CD4-positive, alpha-beta T cell treated with Interleukin-6 at 100 ng/mL for 8 hours (primary cell): ENCODE results near the gene ART3.
"Not testable (repeated sequence)": the region's sequence is repeated elsewhere in the genome, so short reads cannot be mapped to it uniquely, and the experiment has no call there.

ENCODE experiments used
- DNase-seq: peaks from one replicate; pipeline ENCODE4 v3.0.0-alpha.2; 2020; ENCODE audit warnings: mixed read lengths, low spot score

The ART3 gene, protein sequence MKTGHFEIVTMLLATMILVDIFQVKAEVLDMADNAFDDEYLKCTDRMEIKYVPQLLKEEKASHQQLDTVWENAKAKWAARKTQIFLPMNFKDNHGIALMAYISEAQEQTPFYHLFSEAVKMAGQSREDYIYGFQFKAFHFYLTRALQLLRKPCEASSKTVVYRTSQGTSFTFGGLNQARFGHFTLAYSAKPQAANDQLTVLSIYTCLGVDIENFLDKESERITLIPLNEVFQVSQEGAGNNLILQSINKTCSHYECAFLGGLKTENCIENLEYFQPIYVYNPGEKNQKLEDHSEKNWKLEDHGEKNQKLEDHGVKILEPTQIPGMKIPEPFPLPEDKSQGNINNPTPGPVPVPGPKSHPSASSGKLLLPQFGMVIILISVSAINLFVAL

DNA sequence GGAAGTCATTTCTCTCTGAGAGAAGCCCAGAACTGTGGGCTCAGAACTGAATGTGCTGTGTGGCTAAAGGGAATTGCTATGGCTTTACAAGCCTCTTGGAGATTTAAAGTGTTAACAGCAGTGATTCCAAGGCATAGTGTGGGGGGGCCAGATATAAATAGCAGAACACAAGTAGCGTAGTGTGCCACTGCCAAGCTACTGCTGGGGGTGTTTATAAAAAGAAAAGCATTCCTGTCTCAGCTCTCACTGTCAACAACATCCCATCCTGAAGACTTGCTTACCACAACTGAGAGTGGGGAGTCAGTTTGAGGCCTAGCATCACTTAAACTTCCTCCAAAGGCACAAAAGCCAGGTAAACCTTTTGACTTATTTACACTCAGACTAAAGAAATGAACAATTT, at the start of gene ART3:
Gene ART3, plus strand, starts transcription at position 242 of the 400 bp plus-strand sequence. CDS start 1,181 bp downstream, outside the sequence.
- DNase-seq = no peak

DNA sequence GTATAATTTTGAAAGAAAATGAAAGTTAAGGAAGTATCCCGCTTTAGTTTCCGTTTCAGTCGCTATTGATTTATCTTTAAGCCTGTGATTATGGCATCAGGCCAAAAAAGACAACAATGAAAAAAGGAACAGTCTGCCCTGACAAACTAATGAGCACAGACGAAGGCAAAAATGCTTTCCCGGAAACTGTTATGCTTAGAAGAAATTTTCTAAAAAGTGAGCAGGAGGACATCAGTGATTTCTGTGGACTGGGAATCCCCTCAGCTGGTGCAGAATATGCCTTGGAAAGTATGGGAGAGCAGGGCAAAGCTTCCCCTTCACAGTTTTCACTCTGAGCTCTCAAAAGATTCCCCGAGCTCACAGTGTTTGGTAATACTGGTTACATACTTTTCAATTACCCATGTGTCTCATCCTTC, 46.2 kb upstream of the ART3 start:
- peak; percentile 28 for DNase-seq

DNA sequence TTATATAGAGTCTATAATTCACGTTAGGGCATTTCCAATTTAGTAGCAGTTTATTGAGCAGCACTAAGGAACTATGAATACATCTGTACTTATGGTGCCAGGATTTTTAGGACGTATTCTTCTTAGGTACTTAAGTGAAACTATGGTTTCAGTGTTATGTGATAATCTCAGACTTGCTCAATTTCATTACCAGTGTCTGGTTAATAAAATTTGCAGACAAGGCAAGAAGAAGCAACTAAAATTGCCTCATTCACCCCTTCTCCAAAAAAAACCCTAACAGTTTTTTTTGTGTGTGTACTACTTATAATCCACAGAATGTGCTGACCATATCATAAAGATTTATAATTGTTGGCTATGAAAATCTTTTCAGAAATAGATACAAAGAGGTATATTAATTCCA, 45.2 kb upstream of the ART3 start:
- DNase-seq = no peak

DNA sequence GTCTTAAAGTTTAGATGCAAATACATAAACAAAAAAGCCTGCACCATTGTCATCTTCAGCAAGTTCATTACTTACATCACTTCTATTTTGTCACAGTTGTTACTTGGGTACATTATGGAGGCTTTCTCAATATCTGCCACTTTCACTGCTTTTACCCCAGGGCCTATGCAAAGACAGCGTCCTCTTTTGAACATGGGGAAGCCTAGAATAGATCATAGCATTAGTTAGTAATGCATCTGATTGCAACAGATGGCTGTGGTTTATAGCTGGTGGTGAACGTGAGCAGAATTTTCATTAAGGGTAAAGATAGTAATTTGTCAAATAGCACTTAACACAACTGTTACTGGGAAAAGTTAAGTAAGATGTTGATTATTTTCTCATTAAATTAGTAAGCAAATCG, 39.4 kb upstream of the ART3 start:
- DNase-seq = no peak

DNA sequence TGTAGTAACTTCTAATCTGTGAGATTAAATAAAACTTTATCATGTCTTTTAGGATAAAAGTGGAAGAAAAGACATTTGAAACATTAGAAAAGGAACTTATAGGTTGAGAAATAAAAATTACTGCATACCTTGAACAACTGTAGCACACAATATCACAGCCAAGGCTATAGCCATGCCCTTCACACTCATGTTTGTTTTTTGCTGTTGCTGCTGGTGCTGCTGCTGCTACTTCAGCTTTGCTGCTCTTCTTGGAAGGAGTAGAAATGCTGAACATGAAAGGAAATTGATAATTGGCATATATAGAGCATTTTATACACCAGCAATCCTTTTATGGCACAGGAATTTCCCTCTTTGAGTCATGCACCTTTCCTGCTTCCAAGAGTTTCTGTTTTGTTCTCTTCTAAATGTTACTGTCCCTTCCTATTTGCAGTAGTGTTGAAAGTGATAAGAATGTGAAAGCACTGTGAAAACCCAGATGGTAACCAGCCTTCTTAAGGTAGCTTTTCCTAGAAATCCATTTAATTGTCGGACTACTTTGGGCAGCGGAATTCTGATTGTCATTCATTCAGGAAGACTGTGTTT, 38.6 kb upstream of the ART3 start, which contains the start of gene CXCL11:
Gene CXCL11, minus strand, starts transcription at position 272 of the 582 bp plus-strand sequence. Its CDS starts 83 bp downstream, at position 189.
- DNase-seq = no peak

DNA sequence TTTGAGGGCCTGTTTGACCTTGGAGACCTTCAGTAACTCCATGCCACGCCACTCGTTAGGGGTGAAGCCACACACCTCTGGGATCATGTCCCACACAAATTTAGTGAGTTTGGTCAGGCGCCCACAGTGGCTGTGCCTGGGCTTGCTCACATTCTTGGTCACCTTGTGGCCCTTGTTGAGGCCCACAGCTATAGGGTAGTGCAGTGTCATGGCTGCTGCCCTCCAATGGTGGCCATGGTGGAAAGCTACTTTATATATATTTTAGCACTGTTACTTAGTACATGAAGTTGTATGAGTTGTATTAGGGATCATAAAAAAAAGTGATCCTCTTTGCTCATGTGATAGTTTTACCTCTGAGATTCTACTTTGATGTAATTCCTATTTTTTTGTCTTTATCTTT, 37.7 kb upstream of the ART3 start:
- no peak for DNase-seq

DNA sequence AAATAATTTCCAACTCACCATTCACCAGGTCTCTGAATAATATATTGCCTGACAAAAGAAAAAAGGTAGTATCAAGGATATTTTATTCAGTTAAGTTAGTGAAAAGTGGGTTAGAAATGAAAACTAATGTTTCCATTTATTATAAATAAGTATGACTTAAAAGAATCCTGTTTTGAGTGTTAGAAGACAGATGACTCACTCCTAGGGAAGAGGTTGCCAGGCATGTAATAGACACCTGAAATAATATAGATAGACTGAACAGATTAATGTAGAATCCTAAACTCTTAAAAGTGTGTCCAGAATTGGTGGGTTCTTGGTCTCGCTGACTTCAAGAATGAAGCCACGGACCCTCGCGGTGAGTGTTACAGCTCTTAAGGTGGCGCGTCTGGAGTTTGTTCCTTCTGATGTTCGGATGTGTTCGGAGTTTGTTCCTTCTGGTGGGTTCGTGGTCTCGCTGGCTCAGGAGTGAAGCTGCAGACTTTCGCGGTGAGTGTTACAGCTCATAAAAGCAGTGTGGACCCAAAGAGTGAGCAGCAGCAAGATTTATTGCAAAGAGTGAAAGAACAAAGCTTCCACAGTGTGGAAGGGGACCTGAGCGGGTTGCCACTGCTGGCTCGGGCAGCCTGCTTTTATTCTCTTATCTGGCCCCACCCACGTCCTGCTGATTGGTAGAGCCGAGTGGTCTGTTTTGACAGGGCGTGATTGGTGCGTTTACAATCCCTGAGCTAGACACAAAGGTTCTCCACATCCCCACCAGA, 32.1 kb upstream of the ART3 start:
- not testable (repeated sequence) for DNase-seq

DNA sequence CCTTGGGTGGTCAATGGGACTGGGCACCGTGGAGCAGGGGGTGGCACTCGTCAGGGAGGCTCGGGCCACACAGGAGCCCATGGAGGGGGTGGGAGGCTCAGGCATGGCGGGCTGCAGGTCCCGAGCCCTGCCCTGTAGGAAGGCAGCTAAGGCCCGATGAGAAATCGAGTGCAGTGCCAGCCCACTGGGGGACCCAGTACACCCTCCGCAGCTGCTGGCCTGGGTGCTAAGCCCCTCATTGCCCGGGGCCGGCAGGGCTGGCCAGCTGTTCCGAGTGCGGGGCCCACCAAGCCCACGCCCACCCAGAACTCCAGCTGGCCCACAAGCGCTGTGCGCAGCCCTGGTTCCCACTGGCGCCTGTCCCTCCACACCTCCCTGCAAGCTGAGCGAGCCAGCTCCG, 31.2 kb upstream of the ART3 start:
- not testable (repeated sequence) for DNase-seq

DNA sequence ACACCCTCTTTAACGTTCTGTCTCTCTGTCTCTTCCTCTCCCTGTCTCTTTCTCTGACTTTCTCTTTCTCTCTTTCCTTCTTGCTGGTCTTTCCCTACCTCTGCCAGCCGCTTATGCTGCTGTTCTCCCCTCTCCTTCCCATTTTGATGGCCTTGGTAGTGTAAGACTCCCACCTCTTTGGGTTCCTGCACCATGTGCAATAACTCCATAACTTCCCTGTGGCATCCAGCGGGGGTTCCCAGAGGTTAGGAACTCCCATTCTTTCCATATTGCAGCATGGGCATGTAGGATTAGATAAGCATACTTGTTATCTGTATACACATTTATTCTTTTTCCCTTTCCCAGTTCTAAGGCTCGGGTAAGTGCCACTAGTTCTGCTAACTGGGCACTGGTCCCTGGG, 29.8 kb upstream of the ART3 start:
- not testable (repeated sequence) for DNase-seq

DNA sequence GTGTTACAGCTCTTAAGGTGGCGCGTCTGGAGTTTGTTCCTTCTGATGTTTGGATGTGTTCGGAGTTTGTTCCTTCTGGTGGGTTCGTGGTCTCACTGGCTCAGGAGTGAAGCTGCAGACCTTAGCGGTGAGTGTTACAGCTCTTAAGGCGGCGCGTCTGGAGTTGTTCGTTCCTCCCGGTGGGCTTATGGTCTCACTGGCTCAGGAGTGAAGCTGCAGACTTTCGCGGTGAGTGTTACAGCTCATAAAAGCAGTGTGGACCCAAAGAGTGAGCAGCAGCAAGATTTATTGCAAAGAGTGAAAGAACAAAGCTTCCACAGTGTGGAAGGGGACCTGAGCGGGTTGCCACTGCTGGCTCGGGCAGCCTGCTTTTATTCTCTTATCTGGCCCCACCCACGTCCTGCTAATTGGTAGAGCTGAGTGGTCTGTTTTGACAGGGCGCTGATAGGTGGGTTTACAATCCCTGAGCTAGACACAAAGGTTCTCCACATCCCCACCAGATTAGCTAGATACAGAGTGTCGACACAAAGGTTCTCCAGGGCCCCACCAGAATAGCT, 24.6 kb upstream of the ART3 start:
- DNase-seq = not testable (repeated sequence)

DNA sequence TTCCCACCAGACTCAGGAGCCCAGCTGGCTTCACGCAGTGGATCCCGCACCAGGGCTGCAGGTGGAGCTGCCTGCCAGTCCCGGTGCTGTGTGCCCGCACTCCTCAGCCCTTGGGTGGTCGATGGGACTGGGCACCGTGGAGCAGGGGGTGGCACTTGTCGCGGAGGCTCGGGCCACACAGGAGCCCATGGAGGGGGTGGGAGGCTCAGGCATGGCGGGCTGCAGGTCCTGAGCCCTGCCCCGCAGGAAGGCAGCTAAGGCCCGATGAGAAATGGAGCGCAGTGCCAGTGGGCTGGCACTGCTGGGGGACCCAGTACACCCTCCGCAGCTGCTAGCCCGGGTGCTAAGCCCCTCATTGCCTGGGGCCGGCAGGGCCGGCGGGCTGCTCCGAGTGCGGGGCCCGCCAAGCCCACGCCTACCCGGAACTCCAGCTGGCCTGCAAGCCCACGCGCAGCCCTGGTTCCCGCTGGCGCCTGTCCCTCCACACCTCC, 23.9 kb upstream of the ART3 start:
- DNase-seq = not testable (repeated sequence)

DNA sequence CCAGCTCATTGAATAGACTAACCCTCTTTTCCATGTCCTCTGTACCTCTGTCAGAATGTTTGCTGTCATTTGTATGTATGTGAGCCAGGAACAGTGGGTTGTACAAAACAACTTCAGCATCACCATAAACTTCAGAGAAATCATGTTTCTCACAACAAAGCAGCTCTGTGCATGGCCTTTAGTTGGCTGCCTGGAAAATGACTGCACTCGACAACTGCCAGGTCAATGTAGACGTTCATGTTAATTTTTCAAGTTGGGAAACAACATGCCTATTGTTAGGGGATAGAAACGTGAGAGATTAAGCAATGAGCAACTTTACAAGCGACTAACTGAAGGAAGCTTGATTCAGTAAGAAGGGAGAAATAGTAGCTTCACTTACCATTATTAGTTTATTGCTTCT, 20.8 kb upstream of the ART3 start:
- DNase-seq = no peak

DNA sequence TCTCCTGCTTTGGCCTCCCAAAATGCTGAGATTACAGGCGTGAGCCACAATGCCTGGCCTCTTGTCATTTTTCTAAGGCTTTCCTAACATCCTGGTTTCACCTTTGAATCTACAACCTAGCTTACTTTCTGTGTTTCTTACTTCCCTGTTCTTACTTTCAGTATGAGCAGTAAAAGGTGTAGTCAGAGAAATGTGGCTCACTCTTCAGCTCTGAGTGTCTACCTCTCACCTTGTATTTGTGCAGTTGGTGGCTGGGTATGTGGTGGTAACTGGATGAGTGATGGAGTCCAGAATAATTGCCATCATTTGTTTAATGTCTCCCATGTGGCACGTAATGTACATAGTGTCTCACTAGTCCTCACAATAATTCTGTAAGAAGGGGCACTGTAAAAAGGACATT, 19.5 kb upstream of the ART3 start:
- DNase-seq = no peak

DNA sequence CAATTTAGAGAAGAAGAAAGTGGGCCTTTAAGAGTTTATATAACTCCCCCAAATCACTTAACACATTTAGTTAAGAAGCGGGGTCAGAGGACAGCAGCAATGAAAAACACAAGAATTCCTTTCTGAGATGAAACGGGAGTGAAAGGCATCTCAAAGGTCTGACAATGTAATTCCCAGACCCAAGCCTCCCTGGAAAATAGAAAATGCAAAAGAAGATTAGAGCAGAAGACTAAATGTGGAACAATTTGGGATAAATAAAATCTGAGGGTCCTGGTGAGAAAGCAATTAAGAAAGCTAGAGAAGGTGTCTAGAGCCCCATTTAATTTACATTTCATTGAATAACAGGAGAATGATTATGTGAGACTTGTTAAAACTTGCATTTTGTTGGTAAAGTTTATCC, 19.1 kb upstream of the ART3 start:
- DNase-seq = no peak

DNA sequence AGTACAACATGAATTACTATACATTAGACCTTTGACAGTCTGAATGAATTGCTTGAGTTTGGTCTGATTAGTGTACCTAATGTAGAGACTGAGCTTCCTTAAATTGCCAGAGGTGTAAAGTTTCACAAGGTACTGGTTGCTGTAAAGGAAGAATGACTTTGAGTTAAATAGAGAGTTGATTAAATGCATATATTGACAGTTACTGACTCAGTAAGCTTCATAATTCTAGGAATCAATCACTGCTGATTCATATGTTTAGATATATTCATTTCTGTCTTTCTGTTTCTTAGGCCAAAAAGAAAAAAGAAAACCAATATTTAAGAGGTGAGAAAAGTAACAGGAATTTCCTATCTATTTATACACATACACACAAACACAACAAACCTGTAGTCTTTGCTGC, 16.2 kb upstream of the ART3 start:
- no peak for DNase-seq

DNA sequence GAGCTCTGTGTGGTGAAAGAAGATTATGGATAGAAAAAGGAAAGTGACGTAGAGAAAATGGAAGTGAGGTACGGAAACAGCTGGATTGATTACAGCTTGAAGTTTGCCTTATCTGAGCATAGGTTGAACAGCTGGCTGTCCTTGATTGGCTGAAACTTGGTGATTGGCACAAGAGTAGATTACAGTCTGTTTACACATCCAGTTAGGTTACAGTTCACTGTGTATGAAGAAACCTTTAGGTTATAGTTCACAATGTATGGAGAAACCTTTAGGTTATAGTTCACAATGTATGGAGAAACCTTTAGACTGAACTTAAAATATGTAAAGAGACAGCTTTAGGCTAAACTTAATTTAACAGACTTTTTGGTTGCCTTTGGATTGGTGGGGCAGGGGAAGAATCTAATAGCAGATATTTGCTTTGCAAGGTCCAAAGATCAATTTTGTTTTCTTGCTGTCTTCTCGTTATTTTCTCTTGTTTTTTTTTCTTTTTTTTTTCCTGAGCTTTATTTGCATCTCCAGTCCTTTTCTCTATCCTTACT, 15.6 kb upstream of the ART3 start:
- no peak for DNase-seq

DNA sequence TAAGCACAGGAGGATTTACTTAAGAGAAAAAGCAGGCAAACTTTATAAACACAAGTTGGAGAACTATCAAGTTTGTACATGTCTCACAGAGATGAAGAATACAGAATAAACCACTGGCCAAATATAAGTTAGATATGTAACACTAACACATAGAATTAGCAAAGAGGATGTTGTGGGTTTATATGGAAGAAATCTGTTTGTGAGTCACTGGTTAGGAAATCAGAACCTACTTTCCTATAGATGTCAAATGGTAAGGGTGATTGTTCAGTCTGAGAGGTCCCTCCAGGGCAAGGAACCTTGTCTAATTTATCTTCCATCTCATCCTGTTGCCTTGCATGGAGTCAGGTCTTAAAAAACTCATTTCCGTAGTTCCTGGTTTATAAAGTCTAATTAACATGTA, 14.8 kb upstream of the ART3 start:
- no peak for DNase-seq

DNA sequence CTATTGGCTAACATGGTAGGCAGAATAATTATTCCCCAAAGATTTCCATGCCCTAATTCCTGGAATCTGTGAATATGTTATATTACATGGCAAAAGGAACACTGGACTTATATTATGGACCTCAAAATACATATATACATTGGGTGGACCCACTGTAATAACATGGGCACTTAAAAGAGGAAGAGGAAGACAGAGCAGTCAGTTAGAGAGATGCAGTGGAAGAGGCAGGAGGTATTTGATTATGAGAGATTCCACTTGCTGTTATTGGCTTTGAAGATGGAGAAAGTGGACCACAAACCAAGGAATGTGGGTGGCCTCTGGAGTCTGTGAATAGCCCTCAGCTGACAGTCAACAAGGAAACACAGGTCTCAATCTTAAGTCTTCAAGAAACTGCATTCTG, 14.0 kb upstream of the ART3 start:
- no peak for DNase-seq

DNA sequence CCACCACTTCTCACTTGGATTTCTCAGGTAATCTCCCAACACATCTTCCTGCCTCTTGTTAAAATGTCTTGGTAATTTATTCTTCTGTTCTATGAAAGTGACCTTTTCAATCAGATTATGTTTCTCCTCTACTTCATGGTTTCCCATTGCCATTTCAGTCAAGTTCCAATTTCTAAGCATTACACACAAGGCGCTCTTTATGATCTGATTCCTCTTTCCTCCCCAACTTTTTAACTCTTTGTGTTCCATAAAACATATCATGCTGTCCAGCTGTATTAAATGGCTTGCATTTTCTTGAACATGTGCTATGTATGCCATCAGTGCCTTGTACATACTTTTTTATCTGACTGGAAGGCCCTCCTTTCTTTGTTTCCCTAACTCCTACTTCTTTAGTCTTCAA, 13.1 kb upstream of the ART3 start:
- DNase-seq = no peak

DNA sequence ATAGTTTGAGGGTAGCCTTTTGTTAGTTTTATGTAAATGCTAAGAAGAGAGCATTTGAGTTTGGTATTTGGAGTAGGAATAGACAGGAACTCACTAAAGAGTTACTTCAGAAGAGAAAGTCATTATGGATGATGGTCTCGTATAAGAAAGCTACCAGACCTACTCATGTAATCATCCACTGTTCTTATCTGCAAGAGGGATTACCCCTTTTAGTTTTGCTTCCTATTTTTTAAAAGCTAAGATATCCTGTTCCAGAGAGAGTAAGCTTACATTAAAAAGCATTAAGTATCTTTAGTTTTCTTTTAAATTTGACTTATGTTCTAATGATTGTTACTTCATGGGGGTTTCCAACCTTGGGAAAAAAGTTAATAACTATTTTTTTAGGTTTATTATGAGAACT, 12.5 kb upstream of the ART3 start:
- no peak for DNase-seq

DNA sequence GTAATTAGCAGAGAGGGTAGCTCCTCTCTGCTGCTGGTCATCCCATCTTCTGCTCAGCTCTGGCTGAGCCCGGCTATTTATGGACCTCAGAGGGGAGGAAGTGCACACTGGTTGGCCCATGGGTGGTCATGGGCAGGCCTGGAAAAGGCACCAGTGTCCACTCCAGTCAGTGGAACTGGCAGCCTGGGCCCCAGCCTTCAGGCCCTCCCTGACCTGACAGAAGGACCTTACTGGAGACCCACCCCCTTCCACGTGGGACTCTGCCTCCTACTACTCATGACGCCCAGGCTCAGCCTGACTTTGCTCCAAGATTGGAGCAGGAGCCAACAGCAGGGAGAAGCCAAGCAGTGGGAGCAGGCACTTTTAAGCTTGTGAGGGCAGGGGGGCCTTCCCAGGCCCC, 8.0 kb upstream of the ART3 start:
- DNase-seq = no peak

DNA sequence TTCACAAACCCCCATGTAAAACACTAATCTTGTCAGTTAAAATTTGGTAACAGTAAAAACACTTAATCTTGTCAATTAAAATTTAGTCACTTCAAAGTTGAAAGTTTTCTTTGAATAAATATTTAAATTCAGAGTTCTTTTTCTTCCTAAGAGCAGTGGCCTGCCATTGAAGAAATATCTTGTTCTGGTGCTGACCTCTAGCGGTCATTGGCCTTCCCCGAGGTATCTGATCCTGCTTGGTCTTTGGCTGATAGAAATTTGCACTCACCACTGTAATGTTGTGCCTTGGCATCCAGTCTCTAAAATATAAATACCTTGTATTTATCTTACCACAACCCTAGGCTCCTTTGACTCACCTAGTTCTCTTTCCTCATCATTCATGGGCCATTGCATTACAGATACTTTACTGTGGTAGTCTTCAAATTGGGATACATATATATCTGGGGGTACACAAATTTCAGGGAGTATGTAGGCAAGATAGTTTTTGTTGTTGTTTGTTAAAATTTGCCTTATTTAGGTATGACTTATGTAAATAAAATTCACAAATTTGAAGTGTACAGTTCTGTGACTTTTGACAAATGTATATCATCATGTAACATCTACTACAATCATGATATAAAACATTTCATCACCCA, 6.7 kb upstream of the ART3 start:
- DNase-seq = peak; percentile 62
